GM23338 (cell line): ENCODE results near the gene CNOT6. TPM values are rescaled to one million over a fixed set of nuclear protein-coding genes. Genes with fewer than 3 reads are reported as not detected.

Experiments used
- ATAC-seq: fragments of 200-7000 bp; cut with Tn5 transposase; 3 replicates; pipeline ENCODE4 v1.9.1; 2020
- DNase-seq: peaks from one replicate; pipeline ENCODE4 v3.0.0-alpha.2; 2015; ENCODE audit warnings: low spot score
- H2AFZ ChIP-seq: fragments of 200-600 bp; sonication (generic); 2 replicates; pipeline ENCODE4 v1.8.0; 2016; ENCODE audit warnings: antibody characterized with exemption, mild to moderate bottlenecking, moderate library complexity
- H3F3A ChIP-seq: fragments of 200-600 bp; sonication (generic); replicated peaks from 2 replicates; pipeline ENCODE4 v1.8.0; 2017; ENCODE audit warnings: antibody characterized with exemption, mixed run types, low read depth
- H3K27ac ChIP-seq: fragments of 200-600 bp; sonication (generic); 2 replicates; pipeline ENCODE4 v1.6.1; 2016; ENCODE audit warnings: low read depth
- H3K27me3 ChIP-seq: fragments of 200-600 bp; sonication (generic); 2 replicates; pipeline ENCODE4 v1.8.0; 2016; ENCODE audit warnings: mild to moderate bottlenecking, mixed run types, moderate library complexity; ENCODE audit not compliant: insufficient read depth
- H3K36me3 ChIP-seq: fragments of 200-600 bp; sonication (generic); 2 replicates; pipeline ENCODE4 v1.8.0; 2016; ENCODE audit warnings: mild to moderate bottlenecking; ENCODE audit not compliant: insufficient read depth
- H3K4me1 ChIP-seq: fragments of 200-600 bp; sonication (generic); 2 replicates; pipeline ENCODE4 v1.8.0; 2016; ENCODE audit warnings: mild to moderate bottlenecking, moderate library complexity; ENCODE audit not compliant: insufficient read depth
- H3K4me2 ChIP-seq: fragments of 200-600 bp; sonication (generic); 2 replicates; pipeline ENCODE4 v1.7.1; 2017; ENCODE audit warnings: mixed run types
- H3K4me3 ChIP-seq: fragments of 200-600 bp; sonication (generic); 2 replicates; pipeline ENCODE4 v1.6.1; 2016; ENCODE audit warnings: mixed run types
- H3K79me2 ChIP-seq: fragments of 200-600 bp; sonication (generic); replicated peaks from 2 replicates; pipeline ENCODE4 v1.8.0; 2017; ENCODE audit warnings: mild to moderate bottlenecking; ENCODE audit not compliant: insufficient read depth
- H3K9me2 ChIP-seq: fragments of 200-600 bp; sonication (generic); 2 replicates; pipeline ENCODE4 v1.8.0; 2017; ENCODE audit not compliant: insufficient read depth
- H4K20me1 ChIP-seq: fragments of 200-600 bp; sonication (generic); replicated peaks from 2 replicates; pipeline ENCODE4 v1.8.0; 2017; ENCODE audit warnings: mild to moderate bottlenecking; ENCODE audit not compliant: insufficient read depth
- H3K27ac Mint-ChIP-seq: 2 replicates; pipeline ENCODE4 v1.8.0; 2020; ENCODE audit warnings: inconsistent platforms, mild to moderate bottlenecking, moderate library complexity, mixed read lengths
- H3K27me3 Mint-ChIP-seq: 3 replicates; pipeline ENCODE4 v1.8.0; 2022; ENCODE audit warnings: low read depth, mild to moderate bottlenecking, moderate library complexity, mixed read lengths, inconsistent platforms; ENCODE audit not compliant: insufficient read depth, poor library complexity
- H3K36me3 Mint-ChIP-seq: 3 replicates; pipeline ENCODE4 v1.8.0; 2021; ENCODE audit warnings: low read depth, mild to moderate bottlenecking, inconsistent platforms, moderate library complexity, mixed read lengths
- H3K4me1 Mint-ChIP-seq: 3 replicates; pipeline ENCODE4 v1.8.0; 2020; ENCODE audit warnings: mild to moderate bottlenecking, inconsistent platforms, mixed read lengths
- H3K4me3 Mint-ChIP-seq: 3 replicates; pipeline ENCODE4 v1.8.0; 2021; ENCODE audit warnings: moderate library complexity, mild to moderate bottlenecking, inconsistent platforms, mixed read lengths
- H3K9me3 Mint-ChIP-seq: 3 replicates; pipeline ENCODE4 v1.8.0; 2020; ENCODE audit warnings: moderate library complexity, mild to moderate bottlenecking, inconsistent platforms, mixed read lengths
- CTCF ChIP-seq, 2 experiments: fragments of 200-600 bp in 1 of 2; sonication (generic) in 1 of 2; conservative IDR thresholded peaks; 2 replicates each; pipeline versions ENCODE4 v1.5.1 to v1.6.1; 2016 to 2017; ENCODE audit warnings: antibody characterized with exemption in 2 of 2, low read depth in 2 of 2, mild to moderate bottlenecking in 2 of 2, moderate library complexity in 1 of 2
- ETS1 ChIP-seq: IDR thresholded peaks from 2 replicates; pipeline ENCODE4 v1.6.1; 2016; ENCODE audit warnings: antibody characterized with exemption
- EZH2 ChIP-seq: fragments of 200-600 bp; sonication (generic); IDR thresholded peaks from one replicate; pipeline ENCODE4 v1.8.0; 2017; ENCODE audit warnings: antibody characterized with exemption, mild to moderate bottlenecking, low read depth; ENCODE audit not compliant: unreplicated experiment
- EZH2phosphoT487 ChIP-seq: fragments of 200-600 bp; sonication (generic); IDR thresholded peaks from one replicate; pipeline ENCODE4 v1.8.1; 2018; ENCODE audit warnings: antibody characterized with exemption; ENCODE audit not compliant: unreplicated experiment
- JUNB ChIP-seq: IDR thresholded peaks from one replicate; pipeline ENCODE4 v1.6.1; 2016; ENCODE audit warnings: antibody characterized with exemption; ENCODE audit not compliant: unreplicated experiment
- NANOG ChIP-seq: IDR thresholded peaks from 2 replicates; pipeline ENCODE4 v1.6.1; 2016; ENCODE audit warnings: antibody characterized with exemption, borderline replicate concordance
- STAT1 ChIP-seq: IDR thresholded peaks from one replicate; pipeline ENCODE4 v1.6.1; 2016; ENCODE audit warnings: antibody characterized with exemption; ENCODE audit not compliant: unreplicated experiment
- ZNF331 ChIP-seq: fragments of 250-450 bp; sonication (Bioruptor Pico); IDR thresholded peaks from 2 replicates; pipeline ENCODE4 v1.5.0; 2020; ENCODE audit warnings: low read depth, mild to moderate bottlenecking, moderate library complexity
- polyA plus RNA-seq: library from polyadenylated mRNA; unstranded; fragments of >200 nt; fragmentation: Nextera tagmentation; extraction: Ambion mirVana; gene quantifications from 2 replicates; pipeline ENCODE4 v1.2.1, GENCODE V29; 2016
- total RNA-seq: library from RNA; depleted of rRNA; stranded (reverse); fragments of >200 nt; shearing (Covaris generic); gene quantifications from 2 replicates; pipeline ENCODE4 v1.2.3, GENCODE V29; 2014
- TF ChIP-seq, protein P1 (sequence below): fragments of 250-450 bp; sonication (Bioruptor Pico); IDR thresholded peaks from 2 replicates; pipeline ENCODE4 v1.5.0; 2020; ENCODE audit warnings: mild to moderate bottlenecking, moderate library complexity

The CNOT6 gene
- total and polyA plus RNA-seq, 2 experiments from 2014 or later = 14.6 to 38.7 TPM

DNA sequence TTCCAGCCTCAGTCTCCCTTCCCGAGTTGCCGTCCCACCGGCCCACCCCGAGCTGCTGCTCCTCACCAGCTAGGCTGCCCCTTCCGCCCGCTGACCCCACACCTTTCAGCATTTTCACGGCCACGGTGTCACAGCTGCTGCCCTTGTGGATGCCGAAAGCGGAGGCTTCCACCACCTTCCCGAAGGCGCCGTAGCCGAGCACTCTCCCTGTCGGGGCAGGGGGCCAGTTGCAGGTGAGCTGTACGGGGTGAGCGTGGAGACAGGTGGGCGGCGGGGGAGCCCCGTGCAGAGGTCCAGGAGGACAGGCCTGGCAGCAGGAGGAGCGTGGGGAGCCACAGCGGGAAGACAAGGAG is 125.4 kb downstream of the CNOT6 start:
- no peak overlapping the region for H3K27ac Mint-ChIP-seq
- H3K9me3 Mint-ChIP-seq = no peaks in the 10 kb centered on the region; the same call in 2 of the 3 replicates
- ATAC-seq (peak; percentile 12), DNase-seq (no peak)
- H3K27me3 ChIP-seq = peaks cover 9% of the 10 kb centered on the region; the same call in 1 of the 2 replicates
- no peak overlapping the region for H3K27ac ChIP-seq
- TF ChIP-seq, protein P1, sequence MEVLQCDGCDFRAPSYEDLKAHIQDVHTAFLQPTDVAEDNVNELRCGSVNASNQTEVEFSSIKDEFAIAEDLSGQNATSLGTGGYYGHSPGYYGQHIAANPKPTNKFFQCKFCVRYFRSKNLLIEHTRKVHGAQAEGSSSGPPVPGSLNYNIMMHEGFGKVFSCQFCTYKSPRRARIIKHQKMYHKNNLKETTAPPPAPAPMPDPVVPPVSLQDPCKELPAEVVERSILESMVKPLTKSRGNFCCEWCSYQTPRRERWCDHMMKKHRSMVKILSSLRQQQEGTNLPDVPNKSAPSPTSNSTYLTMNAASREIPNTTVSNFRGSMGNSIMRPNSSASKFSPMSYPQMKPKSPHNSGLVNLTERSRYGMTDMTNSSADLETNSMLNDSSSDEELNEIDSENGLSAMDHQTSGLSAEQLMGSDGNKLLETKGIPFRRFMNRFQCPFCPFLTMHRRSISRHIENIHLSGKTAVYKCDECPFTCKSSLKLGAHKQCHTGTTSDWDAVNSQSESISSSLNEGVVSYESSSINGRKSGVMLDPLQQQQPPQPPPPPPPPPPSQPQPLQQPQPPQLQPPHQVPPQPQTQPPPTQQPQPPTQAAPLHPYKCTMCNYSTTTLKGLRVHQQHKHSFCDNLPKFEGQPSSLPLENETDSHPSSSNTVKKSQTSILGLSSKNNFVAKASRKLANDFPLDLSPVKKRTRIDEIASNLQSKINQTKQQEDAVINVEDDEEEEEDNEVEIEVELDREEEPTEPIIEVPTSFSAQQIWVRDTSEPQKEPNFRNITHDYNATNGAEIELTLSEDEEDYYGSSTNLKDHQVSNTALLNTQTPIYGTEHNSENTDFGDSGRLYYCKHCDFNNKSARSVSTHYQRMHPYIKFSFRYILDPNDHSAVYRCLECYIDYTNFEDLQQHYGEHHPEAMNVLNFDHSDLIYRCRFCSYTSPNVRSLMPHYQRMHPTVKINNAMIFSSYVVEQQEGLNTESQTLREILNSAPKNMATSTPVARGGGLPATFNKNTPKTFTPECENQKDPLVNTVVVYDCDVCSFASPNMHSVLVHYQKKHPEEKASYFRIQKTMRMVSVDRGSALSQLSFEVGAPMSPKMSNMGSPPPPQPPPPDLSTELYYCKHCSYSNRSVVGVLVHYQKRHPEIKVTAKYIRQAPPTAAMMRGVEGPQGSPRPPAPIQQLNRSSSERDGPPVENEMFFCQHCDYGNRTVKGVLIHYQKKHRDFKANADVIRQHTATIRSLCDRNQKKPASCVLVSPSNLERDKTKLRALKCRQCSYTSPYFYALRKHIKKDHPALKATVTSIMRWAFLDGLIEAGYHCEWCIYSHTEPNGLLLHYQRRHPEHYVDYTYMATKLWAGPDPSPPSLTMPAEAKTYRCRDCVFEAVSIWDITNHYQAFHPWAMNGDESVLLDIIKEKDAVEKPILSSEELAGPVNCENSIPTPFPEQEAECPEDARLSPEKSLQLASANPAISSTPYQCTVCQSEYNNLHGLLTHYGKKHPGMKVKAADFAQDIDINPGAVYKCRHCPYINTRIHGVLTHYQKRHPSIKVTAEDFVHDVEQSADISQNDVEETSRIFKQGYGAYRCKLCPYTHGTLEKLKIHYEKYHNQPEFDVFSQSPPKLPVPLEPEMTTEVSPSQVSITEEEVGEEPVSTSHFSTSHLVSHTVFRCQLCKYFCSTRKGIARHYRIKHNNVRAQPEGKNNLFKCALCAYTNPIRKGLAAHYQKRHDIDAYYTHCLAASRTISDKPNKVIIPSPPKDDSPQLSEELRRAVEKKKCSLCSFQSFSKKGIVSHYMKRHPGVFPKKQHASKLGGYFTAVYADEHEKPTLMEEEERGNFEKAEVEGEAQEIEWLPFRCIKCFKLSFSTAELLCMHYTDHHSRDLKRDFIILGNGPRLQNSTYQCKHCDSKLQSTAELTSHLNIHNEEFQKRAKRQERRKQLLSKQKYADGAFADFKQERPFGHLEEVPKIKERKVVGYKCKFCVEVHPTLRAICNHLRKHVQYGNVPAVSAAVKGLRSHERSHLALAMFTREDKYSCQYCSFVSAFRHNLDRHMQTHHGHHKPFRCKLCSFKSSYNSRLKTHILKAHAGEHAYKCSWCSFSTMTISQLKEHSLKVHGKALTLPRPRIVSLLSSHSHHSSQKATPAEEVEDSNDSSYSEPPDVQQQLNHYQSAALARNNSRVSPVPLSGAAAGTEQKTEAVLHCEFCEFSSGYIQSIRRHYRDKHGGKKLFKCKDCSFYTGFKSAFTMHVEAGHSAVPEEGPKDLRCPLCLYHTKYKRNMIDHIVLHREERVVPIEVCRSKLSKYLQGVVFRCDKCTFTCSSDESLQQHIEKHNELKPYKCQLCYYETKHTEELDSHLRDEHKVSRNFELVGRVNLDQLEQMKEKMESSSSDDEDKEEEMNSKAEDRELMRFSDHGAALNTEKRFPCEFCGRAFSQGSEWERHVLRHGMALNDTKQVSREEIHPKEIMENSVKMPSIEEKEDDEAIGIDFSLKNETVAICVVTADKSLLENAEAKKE (CRISPR knock-in tag) = no peak
- TF ChIP-seq ZNF331 (CRISPR knock-in tag) (no peak), JUNB (no peak)
- H3K4me3 ChIP-seq = peak overlapping the region; percentile 71
- peaks cover 5% of the 10 kb centered on the region; the same call in 2 of the 3 replicates for H3K4me1 Mint-ChIP-seq
- no peaks in the 10 kb centered on the region for H3K9me2 ChIP-seq
- peak overlapping the region; percentile 87 for H3K4me2 ChIP-seq
- peaks cover 3% of the 10 kb centered on the region; the same call in 1 of the 3 replicates for H3K36me3 Mint-ChIP-seq
- H3K79me2 ChIP-seq = no peaks in the 10 kb centered on the region
- H3K27me3 Mint-ChIP-seq = peaks cover 12% of the 10 kb centered on the region
- no peaks in the 10 kb centered on the region for H3K36me3 ChIP-seq
- H2AFZ ChIP-seq = peak overlapping the region; percentile 87; the same call in 1 of the 2 replicates
- no peaks in the 10 kb centered on the region for H3K4me1 ChIP-seq
- H3F3A ChIP-seq = no peaks in the 10 kb centered on the region
- no peaks in the 10 kb centered on the region for H4K20me1 ChIP-seq
- peak overlapping the region; percentile 57 for H3K4me3 Mint-ChIP-seq

DNA sequence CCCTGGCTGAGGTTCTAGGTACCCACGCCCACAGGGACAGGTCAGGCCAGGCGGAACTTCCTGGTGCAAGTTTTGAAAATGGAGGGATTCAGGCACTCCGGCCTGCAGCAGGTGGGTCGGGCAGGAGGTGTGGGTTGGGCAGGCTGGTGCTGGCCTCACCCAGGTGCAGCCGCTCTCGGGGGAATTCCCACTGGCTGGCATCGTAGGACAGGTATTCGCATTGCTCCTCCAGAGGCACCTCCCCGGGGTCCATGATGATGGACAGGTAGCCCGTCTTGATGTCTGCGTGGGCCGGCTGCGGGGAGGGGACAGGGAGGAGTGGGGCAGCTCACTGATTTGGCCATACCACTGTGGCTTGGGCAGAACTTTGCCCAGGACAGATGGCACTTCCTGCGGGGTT is 125.8 kb downstream of the CNOT6 start:
- H3K4me2 ChIP-seq = no peak overlapping the region
- H3K79me2 ChIP-seq = no peaks in the 10 kb centered on the region
- H3F3A ChIP-seq = no peaks in the 10 kb centered on the region
- DNase-seq (no peak), ATAC-seq (no peak)
- no peak overlapping the region for H3K4me3 ChIP-seq
- H3K27ac ChIP-seq = no peak overlapping the region
- H4K20me1 ChIP-seq = no peaks in the 10 kb centered on the region
- no peak overlapping the region for H2AFZ ChIP-seq
- Mint-ChIP-seq H3K27me3 (peaks cover 9% of the 10 kb centered on the region), H3K4me1 (peaks cover 5% of the 10 kb centered on the region; the same call in 2 of the 3 replicates), H3K9me3 (no peaks in the 10 kb centered on the region; the same call in 2 of the 3 replicates), H3K36me3 (peaks cover 3% of the 10 kb centered on the region; the same call in 1 of the 3 replicates), H3K27ac (no peak overlapping the region), H3K4me3 (no peak overlapping the region; the same call in 2 of the 3 replicates)
- no peaks in the 10 kb centered on the region for H3K4me1 ChIP-seq
- H3K36me3 ChIP-seq = no peaks in the 10 kb centered on the region
- H3K27me3 ChIP-seq = peaks cover 9% of the 10 kb centered on the region; the same call in 1 of the 2 replicates
- H3K9me2 ChIP-seq = no peaks in the 10 kb centered on the region
- TF ChIP-seq NANOG (no peak), STAT1 (no peak), JUNB (no peak), EZH2 (no peak), ZNF331 (CRISPR knock-in tag) (no peak), EZH2phosphoT487 (no peak), ETS1 (no peak), CTCF (conservative IDR thresholded peaks at IDR 0.05; ENCODE audit: low read depth in 2 of 2) (no peak)
